PC-3 (cell line): ENCODE data around the gene HOXA2. TPM values are rescaled to one million over a fixed set of nuclear protein-coding genes. Genes with fewer than 3 reads are reported as not detected.

Source experiments
- ATAC-seq: fragments of 200-7000 bp; cut with Tn5 transposase; 2 replicates; pipeline ENCODE4 v1.9.1; 2020; ENCODE audit warnings: mild to moderate bottlenecking, moderate library complexity
- BruUV-seq: library from RNA; stranded (reverse); fragments of 400-500 nt; replicated peaks from 2 replicates; lab custom pipeline; 2021; lab: Mats Ljungman, UMichigan
- CTCF ChIA-PET: fragments of 300-600 bp; sonication (Branson Sonifier 250); formaldehyde crosslinking; loops from one replicate; lab custom pipeline; 2022; ENCODE audit warnings: antibody characterized with exemption; lab: Charles Lee
- POLR2A ChIA-PET: fragments of 300-600 bp; sonication (Branson Sonifier 250); formaldehyde crosslinking; loops from one replicate; lab custom pipeline; 2022; ENCODE audit warnings: antibody characterized with exemption; ENCODE audit not compliant: unreplicated experiment; lab: Charles Lee
- DNase-seq: peaks from one replicate; pipeline ENCODE4 v3.0.0-alpha.2; 2015
- H2AFZ ChIP-seq: fragments of 300-600 bp; sonication (generic); 2 replicates; pipeline ENCODE4 v1.6.0; 2016; ENCODE audit warnings: antibody characterized with exemption, low read length
- H3F3A ChIP-seq: fragments of 300-600 bp; sonication (generic); one replicate; pipeline ENCODE4 v1.6.0; 2017; ENCODE audit warnings: antibody characterized with exemption, low read length, control low read depth, mild to moderate bottlenecking; ENCODE audit not compliant: unreplicated experiment
- H3K27ac ChIP-seq: fragments of 300-600 bp; sonication (generic); 2 replicates; pipeline ENCODE4 v1.5.1; 2016; ENCODE audit warnings: mild to moderate bottlenecking, low read length
- H3K27me3 ChIP-seq: fragments of 300-600 bp; sonication (generic); 2 replicates; pipeline ENCODE4 v1.6.1; 2016; ENCODE audit warnings: low read length, mixed read lengths
- H3K36me3 ChIP-seq: fragments of 300-600 bp; sonication (generic); 2 replicates; pipeline ENCODE4 v1.6.1; 2016; ENCODE audit warnings: low read depth, mixed run types, low read length, mixed read lengths
- H3K4me1 ChIP-seq: fragments of 300-600 bp; sonication (generic); 2 replicates; pipeline ENCODE4 v1.5.1; 2016; ENCODE audit warnings: low read length; ENCODE audit not compliant: insufficient read depth
- H3K4me2 ChIP-seq: fragments of 300-600 bp; sonication (generic); 2 replicates; pipeline ENCODE4 v1.6.0; 2016; ENCODE audit warnings: low read length
- H3K4me3 ChIP-seq: fragments of 300-600 bp; sonication (generic); 2 replicates; pipeline ENCODE4 v1.5.1; 2016; ENCODE audit warnings: mild to moderate bottlenecking, low read length, mixed read lengths
- H3K79me2 ChIP-seq: fragments of 300-600 bp; sonication (generic); 2 replicates; pipeline ENCODE4 v1.6.1; 2017; ENCODE audit warnings: low read length, mixed read lengths
- H3K9ac ChIP-seq: fragments of 300-600 bp; sonication (generic); 2 replicates; pipeline ENCODE4 v1.6.0; 2016; ENCODE audit warnings: mild to moderate bottlenecking, low read length
- H3K9me2 ChIP-seq: fragments of 300-600 bp; sonication (generic); replicated peaks from 2 replicates; pipeline ENCODE4 v1.6.1; 2016; ENCODE audit warnings: mixed run types, low read length, mixed read lengths
- H3K9me3 ChIP-seq: fragments of 300-600 bp; sonication (generic); 2 replicates; pipeline ENCODE4 v1.6.1; 2016; ENCODE audit warnings: low read length, mixed read lengths
- H4K20me1 ChIP-seq: fragments of 300-600 bp; sonication (generic); 2 replicates; pipeline ENCODE4 v1.6.1; 2016; ENCODE audit warnings: low read length, mixed read lengths
- CTCF ChIP-seq: fragments of 300-600 bp; sonication (generic); conservative IDR thresholded peaks from 2 replicates; pipeline ENCODE4 v1.5.1; 2017; ENCODE audit warnings: antibody characterized with exemption, low read depth, mild to moderate bottlenecking, low read length
- EZH2 ChIP-seq: fragments of 300-600 bp; sonication (generic); IDR thresholded peaks from one replicate; pipeline ENCODE4 v1.6.1; 2017; ENCODE audit warnings: antibody characterized with exemption, mild to moderate bottlenecking, low read length; ENCODE audit not compliant: unreplicated experiment
- EZH2phosphoT487 ChIP-seq: fragments of 300-600 bp; sonication (generic); IDR thresholded peaks from 2 replicates; pipeline ENCODE4 v1.6.1; 2018; ENCODE audit warnings: mild to moderate bottlenecking, antibody characterized with exemption, low read length, borderline replicate concordance
- intact Hi-C: fragments of 100-400 bp; cut with micrococcal nuclease; formaldehyde crosslinking; loops from 2 replicates; pipeline ENCODE4 v1.9.0; 2023
- total RNA-seq: library from RNA; depleted of rRNA; stranded (reverse); fragments of >200 nt; gene quantifications from 2 replicates; pipeline ENCODE4 v1.2.3, GENCODE V29; 2014

The HOXA2 gene
- total RNA-seq, 1 experiment from 2014 or later, result 0.07 TPM

GRCh38 chr7:27088002-27088922 is 14.2 kb downstream of the HOXA2 start:
- no TSS peak for BruUV-seq
- ChIA-PET POLR2A (no interaction called here), CTCF (no interaction called here)
- Histone ChIP-seq H3F3A (no peaks in the 10 kb centered on the region), H3K4me1 (peaks cover 6% of the 10 kb centered on the region), H3K9me2 (no peaks in the 10 kb centered on the region), H4K20me1 (no peaks in the 10 kb centered on the region), H3K9ac (no peak overlapping the region), H3K9me3 (no peaks in the 10 kb centered on the region), H2AFZ (no peak overlapping the region), H3K4me2 (no peak overlapping the region), H3K79me2 (no peaks in the 10 kb centered on the region), H3K27me3 (no peaks in the 10 kb centered on the region), H3K36me3 (no peaks in the 10 kb centered on the region), H3K27ac (no peak overlapping the region), H3K4me3 (no peak overlapping the region)
- intact Hi-C loops, result no loop called here
- ATAC-seq, result no peak
- TF ChIP-seq EZH2 (no peak), CTCF (no peak)
- DNase-seq, result no peak

GRCh38 chr7:27083646-27084045 is 18.8 kb downstream of the HOXA2 start:
- POLR2A ChIA-PET, result no interaction called here
- BruUV-seq, result no TSS peak
- CTCF ChIA-PET, result no interaction called here
- TF ChIP-seq EZH2phosphoT487, result no peak
- TF ChIP-seq EZH2, result no peak
- no peak for TF ChIP-seq CTCF
- ATAC-seq, result no peak
- DNase-seq, result no peak
- H4K20me1 ChIP-seq, result no peaks in the 10 kb centered on the region
- no peak overlapping the region for H3K4me2 ChIP-seq
- no peak overlapping the region for H3K9ac ChIP-seq
- H3K4me3 ChIP-seq, result no peak overlapping the region
- no peaks in the 10 kb centered on the region for H3K27me3 ChIP-seq
- H3K27ac ChIP-seq, result no peak overlapping the region
- H3K36me3 ChIP-seq, result no peaks in the 10 kb centered on the region
- no peaks in the 10 kb centered on the region for H3F3A ChIP-seq
- intact Hi-C loops, result no loop called here
- H3K4me1 ChIP-seq, result peaks cover 43% of the 10 kb centered on the region
- no peaks in the 10 kb centered on the region for H3K9me3 ChIP-seq
- H3K9me2 ChIP-seq, result no peaks in the 10 kb centered on the region
- H3K79me2 ChIP-seq, result no peaks in the 10 kb centered on the region
- no peak overlapping the region for H2AFZ ChIP-seq

GRCh38 chr7:27082171-27082570 is 20.3 kb downstream of the HOXA2 start:
- H3K4me1 ChIP-seq, result peaks cover 48% of the 10 kb centered on the region
- H3K79me2 ChIP-seq, result no peaks in the 10 kb centered on the region
- ATAC-seq (peak; percentile 37; the same call in 1 of the 2 replicates), DNase-seq (peak; percentile 75)
- peak overlapping the region; percentile 23 for H3K4me2 ChIP-seq
- H3K4me3 ChIP-seq, result no peak overlapping the region
- H4K20me1 ChIP-seq, result no peaks in the 10 kb centered on the region
- ChIA-PET POLR2A (interaction anchor here (0.6 to 1.3 kb wide), 2 partner anchors 15 to 28 kb away, joined by 5 to 6 read pairs; no protein-coding TSS in a partner anchor), CTCF (no interaction called here)
- no peaks in the 10 kb centered on the region for H3K9me3 ChIP-seq
- no TSS peak for BruUV-seq
- H3K27me3 ChIP-seq, result no peaks in the 10 kb centered on the region
- intact Hi-C loops, result no loop called here
- H3K9me2 ChIP-seq, result no peaks in the 10 kb centered on the region
- no peak overlapping the region for H2AFZ ChIP-seq
- no peaks in the 10 kb centered on the region for H3K36me3 ChIP-seq
- H3K9ac ChIP-seq, result no peak overlapping the region
- H3K27ac ChIP-seq, result no peak overlapping the region
- TF ChIP-seq CTCF, result no peak
- TF ChIP-seq EZH2, result no peak
- no peak for TF ChIP-seq EZH2phosphoT487
- H3F3A ChIP-seq, result no peaks in the 10 kb centered on the region
